PC-3 (cell line): ENCODE data around the gene MRM2. TPM values are rescaled to one million over a fixed set of nuclear protein-coding genes. Genes with fewer than 3 reads are reported as not detected.
A peak's percentile ranks its signal among the peaks of the same experiment; 100 is the strongest.

Source experiments
- ATAC-seq: fragments of 200-7000 bp; cut with Tn5 transposase; 2 replicates; pipeline ENCODE4 v1.9.1; 2020; ENCODE audit warnings: mild to moderate bottlenecking, moderate library complexity
- BruUV-seq: library from RNA; stranded (reverse); fragments of 400-500 nt; replicated peaks from 2 replicates; lab custom pipeline; 2021; lab: Mats Ljungman, UMichigan
- CTCF ChIA-PET: fragments of 300-600 bp; sonication (Branson Sonifier 250); formaldehyde crosslinking; loops from one replicate; lab custom pipeline; 2022; ENCODE audit warnings: antibody characterized with exemption; lab: Charles Lee
- POLR2A ChIA-PET: fragments of 300-600 bp; sonication (Branson Sonifier 250); formaldehyde crosslinking; loops from one replicate; lab custom pipeline; 2022; ENCODE audit warnings: antibody characterized with exemption; ENCODE audit not compliant: unreplicated experiment; lab: Charles Lee
- DNase-seq: peaks from one replicate; pipeline ENCODE4 v3.0.0-alpha.2; 2015
- H2AFZ ChIP-seq: fragments of 300-600 bp; sonication (generic); 2 replicates; pipeline ENCODE4 v1.6.0; 2016; ENCODE audit warnings: antibody characterized with exemption, low read length
- H3F3A ChIP-seq: fragments of 300-600 bp; sonication (generic); one replicate; pipeline ENCODE4 v1.6.0; 2017; ENCODE audit warnings: antibody characterized with exemption, low read length, control low read depth, mild to moderate bottlenecking; ENCODE audit not compliant: unreplicated experiment
- H3K27ac ChIP-seq: fragments of 300-600 bp; sonication (generic); 2 replicates; pipeline ENCODE4 v1.5.1; 2016; ENCODE audit warnings: mild to moderate bottlenecking, low read length
- H3K27me3 ChIP-seq: fragments of 300-600 bp; sonication (generic); 2 replicates; pipeline ENCODE4 v1.6.1; 2016; ENCODE audit warnings: low read length, mixed read lengths
- H3K36me3 ChIP-seq: fragments of 300-600 bp; sonication (generic); 2 replicates; pipeline ENCODE4 v1.6.1; 2016; ENCODE audit warnings: low read depth, mixed run types, low read length, mixed read lengths
- H3K4me1 ChIP-seq: fragments of 300-600 bp; sonication (generic); 2 replicates; pipeline ENCODE4 v1.5.1; 2016; ENCODE audit warnings: low read length; ENCODE audit not compliant: insufficient read depth
- H3K4me2 ChIP-seq: fragments of 300-600 bp; sonication (generic); 2 replicates; pipeline ENCODE4 v1.6.0; 2016; ENCODE audit warnings: low read length
- H3K4me3 ChIP-seq: fragments of 300-600 bp; sonication (generic); 2 replicates; pipeline ENCODE4 v1.5.1; 2016; ENCODE audit warnings: mild to moderate bottlenecking, low read length, mixed read lengths
- H3K79me2 ChIP-seq: fragments of 300-600 bp; sonication (generic); 2 replicates; pipeline ENCODE4 v1.6.1; 2017; ENCODE audit warnings: low read length, mixed read lengths
- H3K9ac ChIP-seq: fragments of 300-600 bp; sonication (generic); 2 replicates; pipeline ENCODE4 v1.6.0; 2016; ENCODE audit warnings: mild to moderate bottlenecking, low read length
- H3K9me2 ChIP-seq: fragments of 300-600 bp; sonication (generic); replicated peaks from 2 replicates; pipeline ENCODE4 v1.6.1; 2016; ENCODE audit warnings: mixed run types, low read length, mixed read lengths
- H3K9me3 ChIP-seq: fragments of 300-600 bp; sonication (generic); 2 replicates; pipeline ENCODE4 v1.6.1; 2016; ENCODE audit warnings: low read length, mixed read lengths
- H4K20me1 ChIP-seq: fragments of 300-600 bp; sonication (generic); 2 replicates; pipeline ENCODE4 v1.6.1; 2016; ENCODE audit warnings: low read length, mixed read lengths
- EZH2 ChIP-seq: fragments of 300-600 bp; sonication (generic); IDR thresholded peaks from one replicate; pipeline ENCODE4 v1.6.1; 2017; ENCODE audit warnings: antibody characterized with exemption, mild to moderate bottlenecking, low read length; ENCODE audit not compliant: unreplicated experiment
- EZH2phosphoT487 ChIP-seq: fragments of 300-600 bp; sonication (generic); IDR thresholded peaks from 2 replicates; pipeline ENCODE4 v1.6.1; 2018; ENCODE audit warnings: mild to moderate bottlenecking, antibody characterized with exemption, low read length, borderline replicate concordance
- intact Hi-C: fragments of 100-400 bp; cut with micrococcal nuclease; formaldehyde crosslinking; loops from 2 replicates; pipeline ENCODE4 v1.9.0; 2023
- total RNA-seq: library from RNA; depleted of rRNA; stranded (reverse); fragments of >200 nt; gene quantifications from 2 replicates; pipeline ENCODE4 v1.2.3, GENCODE V29; 2014
- TF ChIP-seq, protein P1 (sequence below): fragments of 300-600 bp; sonication (generic); conservative IDR thresholded peaks from 2 replicates; pipeline ENCODE4 v1.5.1; 2017; ENCODE audit warnings: antibody characterized with exemption, low read depth, mild to moderate bottlenecking, low read length

Gene MRM2
- total RNA-seq, 1 experiment from 2014 or later: 42.6 TPM

DNA sequence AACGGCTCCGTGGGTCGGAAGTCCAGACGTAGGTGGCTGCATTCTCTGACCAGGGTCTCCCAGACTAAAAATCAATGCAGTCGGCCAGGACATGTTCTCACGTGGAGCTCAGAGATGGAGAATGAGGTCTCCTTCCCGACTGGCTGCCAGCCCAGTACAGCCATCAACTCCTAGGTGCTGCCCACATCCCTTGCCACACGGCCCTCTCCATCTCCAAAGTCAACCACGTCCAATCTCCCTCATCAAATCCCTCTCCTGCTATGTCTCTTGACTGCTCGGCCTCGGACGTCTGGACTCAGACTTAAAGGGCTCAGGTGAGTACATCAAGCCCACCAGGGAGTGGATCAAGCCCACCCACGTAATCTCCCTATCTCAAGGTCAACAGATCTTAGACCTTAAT is 16.2 kb downstream of the MRM2 start:
- peaks cover 38% of the 10 kb centered on the region for H3K36me3 ChIP-seq
- CTCF ChIA-PET: no interaction called here
- H2AFZ ChIP-seq: no peak overlapping the region
- peak overlapping the region; percentile 74 for H3K4me2 ChIP-seq
- ATAC-seq (no peak), DNase-seq (no peak)
- POLR2A ChIA-PET: no interaction called here
- H3K9ac ChIP-seq: peak overlapping the region; percentile 11; the same call in 1 of the 2 replicates
- BruUV-seq: TSS peak; percentile 74
- no peaks in the 10 kb centered on the region for H3F3A ChIP-seq
- H3K79me2 ChIP-seq: peaks cover 65% of the 10 kb centered on the region
- no peaks in the 10 kb centered on the region for H4K20me1 ChIP-seq
- H3K9me3 ChIP-seq: no peaks in the 10 kb centered on the region
- no peaks in the 10 kb centered on the region for H3K9me2 ChIP-seq
- H3K27ac ChIP-seq: peak overlapping the region; percentile 93
- intact Hi-C loops: loop anchor here (5.0 kb wide), 1 partner anchor 121 kb away; no protein-coding TSS in a partner anchor
- peaks cover 28% of the 10 kb centered on the region for H3K4me1 ChIP-seq
- H3K27me3 ChIP-seq: no peaks in the 10 kb centered on the region
- TF ChIP-seq, protein P1, sequence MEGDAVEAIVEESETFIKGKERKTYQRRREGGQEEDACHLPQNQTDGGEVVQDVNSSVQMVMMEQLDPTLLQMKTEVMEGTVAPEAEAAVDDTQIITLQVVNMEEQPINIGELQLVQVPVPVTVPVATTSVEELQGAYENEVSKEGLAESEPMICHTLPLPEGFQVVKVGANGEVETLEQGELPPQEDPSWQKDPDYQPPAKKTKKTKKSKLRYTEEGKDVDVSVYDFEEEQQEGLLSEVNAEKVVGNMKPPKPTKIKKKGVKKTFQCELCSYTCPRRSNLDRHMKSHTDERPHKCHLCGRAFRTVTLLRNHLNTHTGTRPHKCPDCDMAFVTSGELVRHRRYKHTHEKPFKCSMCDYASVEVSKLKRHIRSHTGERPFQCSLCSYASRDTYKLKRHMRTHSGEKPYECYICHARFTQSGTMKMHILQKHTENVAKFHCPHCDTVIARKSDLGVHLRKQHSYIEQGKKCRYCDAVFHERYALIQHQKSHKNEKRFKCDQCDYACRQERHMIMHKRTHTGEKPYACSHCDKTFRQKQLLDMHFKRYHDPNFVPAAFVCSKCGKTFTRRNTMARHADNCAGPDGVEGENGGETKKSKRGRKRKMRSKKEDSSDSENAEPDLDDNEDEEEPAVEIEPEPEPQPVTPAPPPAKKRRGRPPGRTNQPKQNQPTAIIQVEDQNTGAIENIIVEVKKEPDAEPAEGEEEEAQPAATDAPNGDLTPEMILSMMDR: no peak
- TF ChIP-seq EZH2 (no peak), EZH2phosphoT487 (no peak)
- no peak overlapping the region; the same call in 1 of the 2 replicates for H3K4me3 ChIP-seq

DNA sequence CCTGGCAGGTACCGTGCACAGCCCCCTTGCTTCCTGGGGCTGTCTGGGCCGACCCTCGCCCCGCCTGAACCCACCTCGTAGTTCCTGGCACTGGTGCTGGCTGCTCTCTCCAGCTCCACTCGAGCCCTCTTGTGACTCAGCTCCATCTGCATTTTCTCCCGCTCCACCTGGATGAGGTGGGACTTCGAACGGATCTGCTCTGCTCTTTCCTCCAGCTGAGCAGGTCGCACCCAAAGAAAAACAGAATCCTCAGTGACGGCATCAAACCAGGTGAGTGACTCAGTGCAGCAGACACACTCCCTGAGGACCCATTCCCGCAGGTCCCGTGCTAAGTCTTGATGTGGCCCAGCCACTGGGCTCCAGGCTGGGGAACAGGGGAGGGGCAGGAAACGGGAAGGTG is 16.7 kb downstream of the MRM2 start:
- peak overlapping the region; percentile 46; the same call in 1 of the 2 replicates for H3K4me3 ChIP-seq
- peaks cover 60% of the 10 kb centered on the region for H3K79me2 ChIP-seq
- no peaks in the 10 kb centered on the region for H3K9me2 ChIP-seq
- no peaks in the 10 kb centered on the region for H4K20me1 ChIP-seq
- ChIA-PET CTCF (interaction anchor here (0.7 kb wide), 1 partner anchor 123 kb away, joined by 3 read pairs; no protein-coding TSS in a partner anchor), POLR2A (interaction anchor here (0.6 to 0.7 kb wide), 3 partner anchors 45 to 176 kb away, joined by 3 to 13 read pairs (median 3); no protein-coding TSS in a partner anchor)
- DNase-seq (peak; percentile 92), ATAC-seq (peak; percentile 82)
- peak overlapping the region; percentile 74 for H3K4me2 ChIP-seq
- H3K27me3 ChIP-seq: no peaks in the 10 kb centered on the region
- no peaks in the 10 kb centered on the region for H3K9me3 ChIP-seq
- H3F3A ChIP-seq: no peaks in the 10 kb centered on the region
- TF ChIP-seq, protein P1: no peak
- TF ChIP-seq EZH2: no peak
- TF ChIP-seq EZH2phosphoT487: no peak
- no TSS peak for BruUV-seq
- peak overlapping the region; percentile 93 for H3K27ac ChIP-seq
- H3K9ac ChIP-seq: peak overlapping the region; percentile 42; the same call in 1 of the 2 replicates
- 0 out of 2 replicates have a peak overlapping the region, but pooled peaks have one; percentile 27 for H2AFZ ChIP-seq
- peaks cover 27% of the 10 kb centered on the region for H3K4me1 ChIP-seq
- peaks cover 36% of the 10 kb centered on the region for H3K36me3 ChIP-seq
- intact Hi-C loops: loop anchor here (5.0 kb wide), 1 partner anchor 122 kb away; no protein-coding TSS in a partner anchor

DNA sequence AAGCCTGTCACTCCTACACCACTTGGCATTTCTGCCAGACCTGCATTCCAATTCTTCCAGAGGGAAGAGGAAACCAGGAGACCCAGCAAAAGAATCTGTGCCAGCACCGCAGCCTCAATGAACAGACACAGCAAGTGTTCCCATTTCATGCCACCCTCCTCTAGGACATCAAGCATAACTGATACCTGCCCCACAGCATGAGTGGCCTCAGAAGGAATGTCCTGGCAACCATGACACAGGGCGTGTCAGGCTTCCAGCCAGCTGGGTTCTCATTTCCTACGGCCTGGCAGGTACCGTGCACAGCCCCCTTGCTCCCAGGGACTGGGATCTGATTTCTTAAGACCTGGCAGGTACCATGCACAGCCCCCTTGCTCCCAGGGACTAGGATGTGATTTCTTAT is 17.1 kb downstream of the MRM2 start:
- Histone ChIP-seq H3K4me3 (peak overlapping the region; percentile 46; the same call in 1 of the 2 replicates), H3K79me2 (peaks cover 56% of the 10 kb centered on the region), H2AFZ (0 out of 2 replicates have a peak overlapping the region, but pooled peaks have one; percentile 27), H3K9ac (peak overlapping the region; percentile 42; the same call in 1 of the 2 replicates), H3K9me2 (no peaks in the 10 kb centered on the region), H3F3A (no peaks in the 10 kb centered on the region), H3K27me3 (no peaks in the 10 kb centered on the region), H3K4me1 (peaks cover 27% of the 10 kb centered on the region), H3K36me3 (peaks cover 34% of the 10 kb centered on the region), H3K27ac (peak overlapping the region; percentile 93), H3K4me2 (peak overlapping the region; percentile 74), H4K20me1 (no peaks in the 10 kb centered on the region), H3K9me3 (no peaks in the 10 kb centered on the region)
- DNase-seq (peak; percentile 87), ATAC-seq (peak; percentile 91)
- ChIA-PET POLR2A (interaction anchor here (0.6 to 0.7 kb wide), 3 partner anchors 45 to 177 kb away, joined by 3 to 13 read pairs (median 3); no protein-coding TSS in a partner anchor), CTCF (interaction anchor here (0.7 kb wide), 1 partner anchor 123 kb away, joined by 3 read pairs; no protein-coding TSS in a partner anchor)
- no TSS peak for BruUV-seq
- intact Hi-C loops: loop anchor here (5.0 kb wide), 1 partner anchor 122 kb away; no protein-coding TSS in a partner anchor
- TF ChIP-seq, protein P1: no peak
- TF ChIP-seq EZH2 (no peak), EZH2phosphoT487 (no peak)
